ENCODE results near the gene VAMP1. TPM values are rescaled to one million over a fixed set of nuclear protein-coding genes. Genes with fewer than 3 reads are reported as not detected.

The VAMP1 gene
- total and polyA plus RNA-seq, 2 of the 13 experiments (the other 11 are each of a cell fraction or from before 2014, with no cell fraction given), result 2.5 to 7.4 TPM

DNA sequence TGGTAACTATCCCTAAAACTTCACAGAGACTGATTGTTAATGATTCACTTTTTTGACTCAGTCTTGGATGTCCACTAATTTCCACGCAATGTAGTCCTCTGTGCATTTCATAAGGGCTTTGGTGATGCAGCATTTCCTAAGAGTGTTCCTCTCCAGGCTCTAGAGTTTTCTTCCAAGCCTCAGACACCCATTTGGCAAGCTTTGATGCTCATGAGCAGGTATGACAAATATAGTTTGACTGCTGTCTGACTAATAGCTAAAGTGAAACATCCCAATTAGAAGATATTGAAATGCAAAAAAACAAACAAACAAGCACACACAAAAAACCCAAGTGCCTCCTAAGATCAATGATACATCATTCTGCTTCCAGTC lies 1.5 kb upstream of the VAMP1 start:
- DNase-seq (ENCODE audit: low spot score) (no peak), FAIRE-seq (no peak), ATAC-seq (no peak)
- 48% methylated on average over 1 of the region's 1 CpG for WGBS (ENCODE audit: low lambda C conversion rate)
- BruUV-seq (replicated peaks), result TSS peak; percentile 31
- Histone ChIP-seq H2AFZ (ENCODE audit: low read length) (no peak overlapping the region), H4K20me1 (ENCODE audit: insufficient read depth, low read length) (no peaks in the 10 kb centered on the region), H3K27me3 (ENCODE audit: control insufficient read depth in 1 of 2, insufficient read depth in 2 of 2, low read length in 2 of 2) (no peaks in the 10 kb centered on the region; a peak in 1 of 5 replicates), H3K79me2 (ENCODE audit: insufficient read depth, low read length) (no peaks in the 10 kb centered on the region), H3K27ac (ENCODE audit: extremely low read length, insufficient read depth, low read length) (no peak overlapping the region), H3K36me3 (replicated peaks in 1 of 2; ENCODE audit: control insufficient read depth in 1 of 2, insufficient read depth in 2 of 2, low read length in 2 of 2) (no peaks in the 10 kb centered on the region), H3K9me3 (ENCODE audit: low read length) (no peaks in the 10 kb centered on the region), H3K9ac (ENCODE audit: insufficient read depth, low read depth, low read length) (no peak overlapping the region), H3K4me2 (ENCODE audit: low read depth, low read length) (no peak overlapping the region), H3K4me3 (replicated peaks in 1 of 3; ENCODE audit: insufficient read depth in 1 of 3, low read depth in 2 of 3, low read length in 3 of 3) (no peak overlapping the region), H3K4me1 (ENCODE audit: insufficient read depth, low read length) (peaks cover 44% of the 10 kb centered on the region)
- in situ Hi-C loops (cut with HindIII; ENCODE audit: extremely low pct_ligation_motif_present, low pct_unique_long_range_greater_than_20kb), result loop anchor here (25.0 kb wide), 1 partner anchor 410 kb away; no protein-coding TSS in a partner anchor
- intact Hi-C loops (cut with micrococcal nuclease; ENCODE audit: unreplicated experiment), result loop anchor here (10.0 kb wide), 1 partner anchor 63 kb away; the partner anchor contains the start of gene GAPDH
- TF ChIP-seq, protein P1, sequence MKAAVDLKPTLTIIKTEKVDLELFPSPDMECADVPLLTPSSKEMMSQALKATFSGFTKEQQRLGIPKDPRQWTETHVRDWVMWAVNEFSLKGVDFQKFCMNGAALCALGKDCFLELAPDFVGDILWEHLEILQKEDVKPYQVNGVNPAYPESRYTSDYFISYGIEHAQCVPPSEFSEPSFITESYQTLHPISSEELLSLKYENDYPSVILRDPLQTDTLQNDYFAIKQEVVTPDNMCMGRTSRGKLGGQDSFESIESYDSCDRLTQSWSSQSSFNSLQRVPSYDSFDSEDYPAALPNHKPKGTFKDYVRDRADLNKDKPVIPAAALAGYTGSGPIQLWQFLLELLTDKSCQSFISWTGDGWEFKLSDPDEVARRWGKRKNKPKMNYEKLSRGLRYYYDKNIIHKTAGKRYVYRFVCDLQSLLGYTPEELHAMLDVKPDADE (CRISPR knock-in tag; IDR thresholded peaks at IDR 0.05), result no peak
- TF ChIP-seq, protein P2, sequence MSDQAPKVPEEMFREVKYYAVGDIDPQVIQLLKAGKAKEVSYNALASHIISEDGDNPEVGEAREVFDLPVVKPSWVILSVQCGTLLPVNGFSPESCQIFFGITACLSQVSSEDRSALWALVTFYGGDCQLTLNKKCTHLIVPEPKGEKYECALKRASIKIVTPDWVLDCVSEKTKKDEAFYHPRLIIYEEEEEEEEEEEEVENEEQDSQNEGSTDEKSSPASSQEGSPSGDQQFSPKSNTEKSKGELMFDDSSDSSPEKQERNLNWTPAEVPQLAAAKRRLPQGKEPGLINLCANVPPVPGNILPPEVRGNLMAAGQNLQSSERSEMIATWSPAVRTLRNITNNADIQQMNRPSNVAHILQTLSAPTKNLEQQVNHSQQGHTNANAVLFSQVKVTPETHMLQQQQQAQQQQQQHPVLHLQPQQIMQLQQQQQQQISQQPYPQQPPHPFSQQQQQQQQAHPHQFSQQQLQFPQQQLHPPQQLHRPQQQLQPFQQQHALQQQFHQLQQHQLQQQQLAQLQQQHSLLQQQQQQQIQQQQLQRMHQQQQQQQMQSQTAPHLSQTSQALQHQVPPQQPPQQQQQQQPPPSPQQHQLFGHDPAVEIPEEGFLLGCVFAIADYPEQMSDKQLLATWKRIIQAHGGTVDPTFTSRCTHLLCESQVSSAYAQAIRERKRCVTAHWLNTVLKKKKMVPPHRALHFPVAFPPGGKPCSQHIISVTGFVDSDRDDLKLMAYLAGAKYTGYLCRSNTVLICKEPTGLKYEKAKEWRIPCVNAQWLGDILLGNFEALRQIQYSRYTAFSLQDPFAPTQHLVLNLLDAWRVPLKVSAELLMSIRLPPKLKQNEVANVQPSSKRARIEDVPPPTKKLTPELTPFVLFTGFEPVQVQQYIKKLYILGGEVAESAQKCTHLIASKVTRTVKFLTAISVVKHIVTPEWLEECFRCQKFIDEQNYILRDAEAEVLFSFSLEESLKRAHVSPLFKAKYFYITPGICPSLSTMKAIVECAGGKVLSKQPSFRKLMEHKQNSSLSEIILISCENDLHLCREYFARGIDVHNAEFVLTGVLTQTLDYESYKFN (CRISPR knock-in tag; conservative IDR thresholded peaks at IDR 0.05), result no peak
- no peak for TF ChIP-seq JUN (CRISPR knock-in tag; IDR thresholded peaks at IDR 0.05)
- no peak for TF ChIP-seq JUND (CRISPR knock-in tag; IDR thresholded peaks at IDR 0.05)
- TF ChIP-seq ZNF260 (CRISPR knock-in tag; IDR thresholded peaks at IDR 0.05; ENCODE audit: borderline replicate concordance, low read depth), result no peak
- TF ChIP-seq ZNF776 (CRISPR knock-in tag; IDR thresholded peaks at IDR 0.05), result no peak
- no peak for TF ChIP-seq FIP1L1 (IDR thresholded peaks at IDR 0.05; ENCODE audit: borderline replicate concordance, insufficient read depth, low read depth, low read length)
- no peak for TF ChIP-seq ZKSCAN5 (CRISPR knock-in tag; IDR thresholded peaks at IDR 0.05)
- CTCF ChIA-PET (ENCODE audit: low intra/inter-chr PET ratio, low total read pairs), result no interaction called here
- POLR2A ChIA-PET, result interaction anchor here (2.1 to 4.2 kb wide), 4 partner anchors 11 to 63 kb away, joined by 9 to 68 read pairs (median 37); partner anchors contain the start of genes GAPDH and TAPBPL
